ENCODE data around the gene TMA7. TPM values are rescaled to one million over a fixed set of nuclear protein-coding genes. Genes with fewer than 3 reads are reported as not detected.

TMA7 gene
- total RNA-seq, 2 donors from 2014 or later, result 290 to 326 TPM

DNA sequence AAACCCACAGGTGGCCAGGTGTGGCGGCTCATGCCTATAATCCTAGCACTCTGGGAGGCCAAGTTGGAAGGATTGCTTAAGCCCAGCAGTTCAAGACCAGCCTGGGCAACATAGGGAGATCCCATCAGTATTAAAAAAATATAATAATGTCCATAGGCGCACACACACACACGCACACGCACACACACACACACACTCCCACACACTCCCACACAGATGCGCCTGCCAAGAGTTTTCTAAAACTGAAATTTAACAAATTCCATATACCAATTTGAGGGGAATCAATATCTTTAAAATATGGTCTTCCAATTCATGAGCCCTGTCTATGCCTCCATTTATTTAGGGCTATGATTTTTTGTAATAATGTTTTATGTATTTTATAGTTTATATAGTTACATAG, 46.9 kb downstream of the TMA7 start:
- no peak overlapping the region for H3K4me3 Mint-ChIP-seq
- H3K27ac Mint-ChIP-seq, result no peak overlapping the region
- 93 to 96% methylated on average over 4 to 5 of the region's 5 CpGs for WGBS, 2 experiments (ENCODE audit: insufficient coverage in 1 of 2, insufficient read length in 1 of 2)
- TF ChIP-seq, protein P1, sequence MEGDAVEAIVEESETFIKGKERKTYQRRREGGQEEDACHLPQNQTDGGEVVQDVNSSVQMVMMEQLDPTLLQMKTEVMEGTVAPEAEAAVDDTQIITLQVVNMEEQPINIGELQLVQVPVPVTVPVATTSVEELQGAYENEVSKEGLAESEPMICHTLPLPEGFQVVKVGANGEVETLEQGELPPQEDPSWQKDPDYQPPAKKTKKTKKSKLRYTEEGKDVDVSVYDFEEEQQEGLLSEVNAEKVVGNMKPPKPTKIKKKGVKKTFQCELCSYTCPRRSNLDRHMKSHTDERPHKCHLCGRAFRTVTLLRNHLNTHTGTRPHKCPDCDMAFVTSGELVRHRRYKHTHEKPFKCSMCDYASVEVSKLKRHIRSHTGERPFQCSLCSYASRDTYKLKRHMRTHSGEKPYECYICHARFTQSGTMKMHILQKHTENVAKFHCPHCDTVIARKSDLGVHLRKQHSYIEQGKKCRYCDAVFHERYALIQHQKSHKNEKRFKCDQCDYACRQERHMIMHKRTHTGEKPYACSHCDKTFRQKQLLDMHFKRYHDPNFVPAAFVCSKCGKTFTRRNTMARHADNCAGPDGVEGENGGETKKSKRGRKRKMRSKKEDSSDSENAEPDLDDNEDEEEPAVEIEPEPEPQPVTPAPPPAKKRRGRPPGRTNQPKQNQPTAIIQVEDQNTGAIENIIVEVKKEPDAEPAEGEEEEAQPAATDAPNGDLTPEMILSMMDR (conservative IDR thresholded peaks at IDR 0.05), result no peak
- H3K4me1 Mint-ChIP-seq, result peaks cover 12% of the 10 kb centered on the region
- DNase-seq, result peak; percentile 19
- Histone ChIP-seq H3K4me1 (ENCODE audit: control insufficient read depth, insufficient read depth, low read length) (no peaks in the 10 kb centered on the region), H3K27ac (ENCODE audit: low read depth, low read length) (no peak overlapping the region), H3K9me3 (ENCODE audit: control insufficient read depth, low read length) (no peaks in the 10 kb centered on the region), H3K27me3 (ENCODE audit: control insufficient read depth, insufficient read depth, low read length, poor library complexity, severe bottlenecking) (no peaks in the 10 kb centered on the region), H3K4me3 (ENCODE audit: low read length) (no peak overlapping the region), H3K9ac (ENCODE audit: extremely low read depth, low read length, poor library complexity, severe bottlenecking) (no peak overlapping the region), H3K36me3 (ENCODE audit: control insufficient read depth, insufficient read depth, low read length) (no peaks in the 10 kb centered on the region)
- no peaks in the 10 kb centered on the region for H3K27me3 Mint-ChIP-seq (ENCODE audit: insufficient read depth)
- peaks cover 2% of the 10 kb centered on the region for H3K9me3 Mint-ChIP-seq
- peaks cover 22% of the 10 kb centered on the region for H3K36me3 Mint-ChIP-seq (ENCODE audit: low read depth)

DNA sequence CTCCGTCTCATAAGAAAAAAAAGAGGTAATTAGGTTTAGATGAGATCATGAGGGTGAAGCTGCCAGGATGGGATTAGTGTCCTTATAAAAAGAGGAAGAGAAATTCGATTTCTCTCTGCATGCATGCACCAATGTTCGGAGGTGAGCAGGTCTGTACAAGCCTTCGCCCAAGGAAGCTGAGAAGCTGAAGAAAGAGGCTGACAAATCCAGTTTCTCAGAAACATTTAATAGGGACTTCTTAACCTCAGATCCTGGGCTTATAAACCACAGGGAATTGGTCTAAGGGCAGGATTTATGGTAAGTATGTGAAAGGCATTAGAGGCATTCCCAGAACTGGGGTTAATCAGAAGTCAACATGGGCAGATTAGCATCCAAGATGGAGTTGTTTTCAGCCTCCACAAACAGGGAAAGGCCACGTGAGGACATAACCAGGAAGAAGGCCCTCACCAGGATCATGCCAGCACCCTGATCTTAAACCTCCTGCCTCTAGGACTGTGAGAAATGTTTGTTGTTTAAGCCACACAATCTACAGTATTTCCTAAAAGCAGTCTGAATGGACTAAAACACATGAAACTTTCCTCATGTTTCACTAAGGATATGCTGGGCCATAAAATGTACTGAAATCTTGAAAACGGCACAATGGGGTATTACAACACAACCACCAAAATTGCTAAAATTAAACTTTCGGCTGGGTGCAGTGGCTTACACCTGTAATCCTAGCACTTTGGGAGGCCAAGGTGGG, 52.6 kb downstream of the TMA7 start:
- Mint-ChIP-seq H3K4me1 (peaks cover 12% of the 10 kb centered on the region), H3K9me3 (peaks cover 2% of the 10 kb centered on the region), H3K27ac (no peak overlapping the region), H3K36me3 (ENCODE audit: low read depth) (peaks cover 47% of the 10 kb centered on the region), H3K4me3 (no peak overlapping the region), H3K27me3 (ENCODE audit: insufficient read depth) (no peaks in the 10 kb centered on the region)
- peak; percentile 29 for DNase-seq
- H3K4me3 ChIP-seq (ENCODE audit: low read length), result no peak overlapping the region
- TF ChIP-seq, protein P1 (conservative IDR thresholded peaks at IDR 0.05), result no peak
- H3K27ac ChIP-seq (ENCODE audit: low read depth, low read length), result no peak overlapping the region
- 91 to 98% methylated on average over 6 to 7 of the region's 7 CpGs for WGBS, 2 experiments (ENCODE audit: insufficient coverage in 1 of 2, insufficient read length in 1 of 2)
- no peaks in the 10 kb centered on the region for H3K27me3 ChIP-seq (ENCODE audit: control insufficient read depth, insufficient read depth, low read length, poor library complexity, severe bottlenecking)
- no peak overlapping the region for H3K9ac ChIP-seq (ENCODE audit: extremely low read depth, low read length, poor library complexity, severe bottlenecking)
- peaks cover 21% of the 10 kb centered on the region for H3K36me3 ChIP-seq (ENCODE audit: control insufficient read depth, insufficient read depth, low read length)
- H3K4me1 ChIP-seq (ENCODE audit: control insufficient read depth, insufficient read depth, low read length), result no peaks in the 10 kb centered on the region
- no peaks in the 10 kb centered on the region for H3K9me3 ChIP-seq (ENCODE audit: control insufficient read depth, low read length)

DNA sequence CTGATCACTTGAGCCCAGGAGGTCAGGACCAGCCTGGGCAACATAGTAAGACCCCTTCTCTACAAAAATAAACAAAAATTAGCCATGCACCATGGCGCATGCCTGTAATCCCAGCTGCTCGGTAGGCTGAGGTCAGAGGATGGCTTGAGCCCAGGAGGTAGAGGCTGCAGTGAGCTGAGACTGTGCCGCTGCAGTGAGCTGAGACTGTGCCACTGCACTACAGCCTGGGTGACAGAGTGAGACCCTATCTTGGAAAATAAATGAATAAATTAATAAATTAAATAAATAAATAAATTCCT, 53.1 kb downstream of the TMA7 start:
- Histone ChIP-seq H3K36me3 (ENCODE audit: control insufficient read depth, insufficient read depth, low read length) (peaks cover 25% of the 10 kb centered on the region), H3K4me3 (ENCODE audit: low read length) (no peak overlapping the region), H3K27ac (ENCODE audit: low read depth, low read length) (no peak overlapping the region), H3K27me3 (ENCODE audit: control insufficient read depth, insufficient read depth, low read length, poor library complexity, severe bottlenecking) (no peaks in the 10 kb centered on the region), H3K4me1 (ENCODE audit: control insufficient read depth, insufficient read depth, low read length) (no peaks in the 10 kb centered on the region), H3K9me3 (ENCODE audit: control insufficient read depth, low read length) (peaks cover 2% of the 10 kb centered on the region), H3K9ac (ENCODE audit: extremely low read depth, low read length, poor library complexity, severe bottlenecking) (no peak overlapping the region)
- peaks cover 4% of the 10 kb centered on the region for H3K9me3 Mint-ChIP-seq
- H3K27me3 Mint-ChIP-seq (ENCODE audit: insufficient read depth), result no peaks in the 10 kb centered on the region
- peaks cover 48% of the 10 kb centered on the region for H3K36me3 Mint-ChIP-seq (ENCODE audit: low read depth)
- H3K27ac Mint-ChIP-seq, result no peak overlapping the region
- no peak overlapping the region for H3K4me3 Mint-ChIP-seq
- H3K4me1 Mint-ChIP-seq, result peaks cover 12% of the 10 kb centered on the region
- peak; percentile 13 for DNase-seq
- TF ChIP-seq, protein P1 (conservative IDR thresholded peaks at IDR 0.05), result no peak
- WGBS, 2 experiments (ENCODE audit: insufficient coverage in 1 of 2, insufficient read length in 1 of 2), result 91 to 94% methylated on average over 2 to 3 of the region's 3 CpGs

Other genes starting within 250 kb of the TMA7 start
- not detected for gene CAMP, start 216.8 kb upstream of the TMA7 start, total RNA-seq
- gene ZNF589, start 199.2 kb upstream of the TMA7 start, total RNA-seq, result 10 to 100 TPM; 39.0 to 44.3 TPM
- gene NME6, start 138.9 kb upstream of the TMA7 start, total RNA-seq, result 10 to 100 TPM; 27.7 to 30.2 TPM
- not detected for gene SPINK8, start 106.6 kb upstream of the TMA7 start, total RNA-seq
- gene FBXW12, start 68.0 kb upstream of the TMA7 start, total RNA-seq, result 1 to 10 TPM in 1 of 2 donors, under 1 TPM in 1; 0.13 to 1.4 TPM
- gene PLXNB1, start 10.2 kb upstream of the TMA7 start, total RNA-seq, result 100 to 1,000 TPM; 175 to 216 TPM
- gene CCDC51, start 138 bp upstream of the TMA7 start, total RNA-seq, result 10 to 100 TPM; 14.5 to 14.6 TPM
- gene ATRIP, start 6.5 kb downstream of the TMA7 start, total RNA-seq, result 10 to 100 TPM; 11.7 to 16.1 TPM
- gene SHISA5, start 63.9 kb downstream of the TMA7 start, total RNA-seq, result 100 to 1,000 TPM; 192 to 193 TPM
- gene PFKFB4, start 116.5 kb downstream of the TMA7 start, total RNA-seq, result 10 to 100 TPM; 12.6 to 19.0 TPM
- gene UCN2, start 123.5 kb downstream of the TMA7 start, total RNA-seq, result not detected
- 10 to 100 TPM; 15.7 to 16.6 TPM for gene COL7A1, start 155.1 kb downstream of the TMA7 start, total RNA-seq
- gene UQCRC1, start 169.4 kb downstream of the TMA7 start, total RNA-seq, result 100 to 1,000 TPM; 231 to 289 TPM
- under 1 TPM in 1 of 2 donors, not detected in 1; 0.57 TPM for gene TMEM89, start 181.5 kb downstream of the TMA7 start, total RNA-seq
- gene SLC26A6, start 195.2 kb downstream of the TMA7 start, total RNA-seq, result 10 to 100 TPM; 65.1 to 75.6 TPM
- 10 to 100 TPM; 20.7 to 30.1 TPM for gene CELSR3, start 222.6 kb downstream of the TMA7 start, total RNA-seq
- gene NCKIPSD, start 245.7 kb downstream of the TMA7 start, total RNA-seq, result 10 to 100 TPM; 30.9 to 32.5 TPM

Data from endodermal cell (in vitro differentiated cells).